Measurements from ENCODE around the gene NCBP2L.

DNA sequence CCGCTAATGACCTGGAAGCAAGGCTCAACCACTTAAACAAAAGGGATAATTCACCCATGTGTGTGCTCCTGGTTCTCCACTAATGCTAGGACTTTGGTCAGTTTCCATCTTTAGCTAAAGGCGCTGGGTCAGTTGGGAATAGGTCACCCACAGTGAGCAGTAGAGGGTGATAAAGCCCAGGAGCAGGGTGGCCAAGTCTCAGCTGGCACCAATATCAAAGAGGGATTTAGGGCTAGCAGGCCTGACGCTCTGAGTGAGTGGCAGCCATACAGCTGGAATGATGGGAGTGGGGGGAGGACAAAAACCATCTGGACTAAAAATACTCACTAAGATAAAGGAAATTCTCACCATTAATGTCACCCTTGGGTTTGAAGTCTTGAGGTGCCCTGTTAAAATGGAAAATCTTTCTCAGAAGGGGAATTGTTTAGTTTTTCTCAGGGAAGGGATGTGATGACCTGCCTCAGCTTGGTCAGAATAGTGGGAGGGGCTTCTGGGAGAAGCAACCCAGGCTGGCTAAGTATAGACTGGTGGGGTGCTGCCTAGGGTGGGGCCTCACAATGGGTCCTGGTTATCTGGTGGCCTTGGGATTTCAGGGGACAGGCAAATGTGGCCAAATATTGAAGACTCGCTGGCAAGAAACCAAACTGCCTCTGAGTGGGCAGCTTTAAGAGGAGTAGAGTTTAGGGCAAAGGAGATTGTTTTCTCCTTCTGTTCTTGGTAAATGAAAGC is 49.0 kb upstream of the NCBP2L start:
- TF ChIP-seq POLR2A (IDR thresholded peaks at IDR 0.05) = no peak
- TF ChIP-seq, protein P1, sequence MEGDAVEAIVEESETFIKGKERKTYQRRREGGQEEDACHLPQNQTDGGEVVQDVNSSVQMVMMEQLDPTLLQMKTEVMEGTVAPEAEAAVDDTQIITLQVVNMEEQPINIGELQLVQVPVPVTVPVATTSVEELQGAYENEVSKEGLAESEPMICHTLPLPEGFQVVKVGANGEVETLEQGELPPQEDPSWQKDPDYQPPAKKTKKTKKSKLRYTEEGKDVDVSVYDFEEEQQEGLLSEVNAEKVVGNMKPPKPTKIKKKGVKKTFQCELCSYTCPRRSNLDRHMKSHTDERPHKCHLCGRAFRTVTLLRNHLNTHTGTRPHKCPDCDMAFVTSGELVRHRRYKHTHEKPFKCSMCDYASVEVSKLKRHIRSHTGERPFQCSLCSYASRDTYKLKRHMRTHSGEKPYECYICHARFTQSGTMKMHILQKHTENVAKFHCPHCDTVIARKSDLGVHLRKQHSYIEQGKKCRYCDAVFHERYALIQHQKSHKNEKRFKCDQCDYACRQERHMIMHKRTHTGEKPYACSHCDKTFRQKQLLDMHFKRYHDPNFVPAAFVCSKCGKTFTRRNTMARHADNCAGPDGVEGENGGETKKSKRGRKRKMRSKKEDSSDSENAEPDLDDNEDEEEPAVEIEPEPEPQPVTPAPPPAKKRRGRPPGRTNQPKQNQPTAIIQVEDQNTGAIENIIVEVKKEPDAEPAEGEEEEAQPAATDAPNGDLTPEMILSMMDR (IDR thresholded peaks at IDR 0.05) = no peak

Measured in heart left ventricle (tissue), 13 donors.